Esophagus squamous epithelium (tissue), 5 donors: Measurements from ENCODE around the gene RUVBL2. TPM values are rescaled to one million over a fixed set of nuclear protein-coding genes. Genes with fewer than 3 reads are reported as not detected.

Experiments
- DNase-seq: peaks from one replicate; lab custom pipeline; 2025; lab: John Stamatoyannopoulos, UW
- H3K27ac ChIP-seq, 4 donors: fragments of 200-600 bp; sonication (generic); one replicate each; pipeline ENCODE4 v1.5.1; 2016 to 2019; ENCODE audit warnings: mild to moderate bottlenecking in 1 of 4
- H3K27me3 ChIP-seq, 4 donors: fragments of 200-600 bp; sonication (generic); 1 replicate in 3 of 4; 2 replicates in 1 of 4; pipeline versions ENCODE4 v1.5.1 to v1.6.0; 2017 to 2021; ENCODE audit warnings: antibody characterized with exemption in 1 of 4
- H3K36me3 ChIP-seq, 3 donors: fragments of 200-600 bp; sonication (generic); one replicate each; pipeline ENCODE4 v1.5.1; 2016 to 2019
- H3K4me1 ChIP-seq, 3 donors: fragments of 200-600 bp; sonication (generic); one replicate each; pipeline ENCODE4 v1.5.1; 2017 to 2019
- H3K4me3 ChIP-seq, 4 donors: fragments of 200-600 bp; sonication (generic); 1 replicate in 3 of 4; 2 replicates in 1 of 4; pipeline ENCODE4 v1.5.1; 2016 to 2019; ENCODE audit warnings: mild to moderate bottlenecking in 2 of 4, moderate library complexity in 1 of 4
- H3K9me3 ChIP-seq, 3 donors: fragments of 200-600 bp; sonication (generic); one replicate each; pipeline ENCODE4 v1.5.1; 2016 to 2019
- CTCF ChIP-seq, 6 experiments: fragments of 450-650 bp in 4 of 6; fragments of 200-600 bp in 2 of 6; sonication (generic) in 2 of 6; IDR thresholded peaks; one replicate each; pipeline ENCODE4 v1.5.1; 2016 to 2019; ENCODE audit warnings: antibody characterized with exemption in 6 of 6, mild to moderate bottlenecking in 4 of 6, moderate library complexity in 4 of 6
- POLR2A ChIP-seq, 4 donors: fragments of 450-650 bp; IDR thresholded peaks; one replicate each; pipeline ENCODE4 v1.6.1; 2017; ENCODE audit warnings: antibody characterized with exemption in 4 of 4, mild to moderate bottlenecking in 4 of 4, moderate library complexity in 3 of 4
- WGBS, 2 donors: methylation state at CpG; one replicate each; pipeline ENCODE4 v1.1.5; 2018; 5-methylcytosine and 5-hydroxymethylcytosine counted together
- intact Hi-C: fragments of 100-400 bp; cut with DNase I; formaldehyde crosslinking; loops from one replicate; pipeline ENCODE4 v1.15.0; 2022
- total RNA-seq, 4 donors: library from RNA; depleted of rRNA; stranded (reverse); fragments of >200 nt; gene quantifications; one replicate each; pipeline ENCODE4 v1.1.0, GENCODE V29; 2016
- donor health status: DM: yes; HTN: yes; CAD: no.

RUVBL2 gene
- total RNA-seq, 4 donors from 2014 or later = 102 to 140 (median 119) TPM

GRCh38 chr19:48966541-48967345 lies 26.9 kb upstream of the RUVBL2 start:
- Histone ChIP-seq H3K4me1 (peaks cover 44 to 76% (median 48%) of the 10 kb centered on the region in 3 donors), H3K36me3 (peaks cover 22 to 58% (median 23%) of the 10 kb centered on the region in 3 donors), H3K27me3 (no peaks in the 10 kb centered on the region), H3K9me3 (no peaks in the 10 kb centered on the region), H3K4me3 (peak overlapping the region; percentile 68 to 97 (median 84)), H3K27ac (peak overlapping the region; percentile 84 to 95 (median 94))
- intact Hi-C loops = no loop called here
- DNase-seq = no peak
- TF ChIP-seq POLR2A (IDR thresholded peaks at IDR 0.05) (no peak), CTCF (IDR thresholded peaks at IDR 0.05) (no peak)
- WGBS, 2 donors = 78 to 82% methylated on average over 9 of the region's 10 CpGs

GRCh38 chr19:48967346-48968178 lies 26.1 kb upstream of the RUVBL2 start:
- Histone ChIP-seq H3K4me1 (peaks cover 37 to 68% (median 40%) of the 10 kb centered on the region in 3 donors), H3K4me3 (peak overlapping the region in 3 of 4 donors; percentile 81 to 97 (median 87)), H3K36me3 (peaks cover 22 to 66% (median 23%) of the 10 kb centered on the region in 3 donors), H3K27me3 (no peaks in the 10 kb centered on the region), H3K9me3 (no peaks in the 10 kb centered on the region), H3K27ac (peak overlapping the region in 3 of 4 donors; percentile 94 to 95 (median 94))
- intact Hi-C loops = no loop called here
- TF ChIP-seq POLR2A (IDR thresholded peaks at IDR 0.05) (peak in 2 of 4 donors; percentile 13 to 26), CTCF (IDR thresholded peaks at IDR 0.05) (no peak)
- DNase-seq = no peak
- 74 to 82% methylated on average over 10 to 13 of the region's 14 CpGs for WGBS, 2 donors

- H3K27me3 ChIP-seq = no peaks in the 10 kb centered on the region
- TF ChIP-seq CTCF (IDR thresholded peaks at IDR 0.05) (no peak), POLR2A (IDR thresholded peaks at IDR 0.05) (peak in 1 of 4 donors; percentile 12)
- 50 to 66% methylated on average over 2 to 3 of the region's 4 CpGs for WGBS, 2 donors
- H3K36me3 ChIP-seq = peaks cover 22 to 73% (median 23%) of the 10 kb centered on the region in 3 donors
- intact Hi-C loops = no loop called here
- peak overlapping the region in 3 of 4 donors; percentile 94 to 95 (median 94) for H3K27ac ChIP-seq
- no peaks in the 10 kb centered on the region for H3K9me3 ChIP-seq
- H3K4me1 ChIP-seq = peaks cover 30 to 61% (median 38%) of the 10 kb centered on the region in 3 donors
- H3K4me3 ChIP-seq = no peak overlapping the region
- DNase-seq = no peak
Observed at GRCh38 chr19:48968179-48968661, 25.5 kb upstream of the RUVBL2 start.

GRCh38 chr19:48968813-48969218 lies 24.9 kb upstream of the RUVBL2 start:
- no peaks in the 10 kb centered on the region for H3K9me3 ChIP-seq
- TF ChIP-seq POLR2A (IDR thresholded peaks at IDR 0.05) (no peak), CTCF (IDR thresholded peaks at IDR 0.05) (no peak)
- H3K4me1 ChIP-seq = peaks cover 24 to 55% (median 32%) of the 10 kb centered on the region in 3 donors
- peaks cover 22 to 79% (median 27%) of the 10 kb centered on the region in 3 donors for H3K36me3 ChIP-seq
- intact Hi-C loops = no loop called here
- WGBS, 2 donors = 67 to 75% methylated on average over 4 to 5 of the region's 15 CpGs
- no peaks in the 10 kb centered on the region for H3K27me3 ChIP-seq
- H3K4me3 ChIP-seq = no peak overlapping the region
- peak overlapping the region in 3 of 4 donors; percentile 94 to 95 (median 94) for H3K27ac ChIP-seq
- DNase-seq = no peak
